Measurements from ENCODE around the gene VIP.

DNA sequence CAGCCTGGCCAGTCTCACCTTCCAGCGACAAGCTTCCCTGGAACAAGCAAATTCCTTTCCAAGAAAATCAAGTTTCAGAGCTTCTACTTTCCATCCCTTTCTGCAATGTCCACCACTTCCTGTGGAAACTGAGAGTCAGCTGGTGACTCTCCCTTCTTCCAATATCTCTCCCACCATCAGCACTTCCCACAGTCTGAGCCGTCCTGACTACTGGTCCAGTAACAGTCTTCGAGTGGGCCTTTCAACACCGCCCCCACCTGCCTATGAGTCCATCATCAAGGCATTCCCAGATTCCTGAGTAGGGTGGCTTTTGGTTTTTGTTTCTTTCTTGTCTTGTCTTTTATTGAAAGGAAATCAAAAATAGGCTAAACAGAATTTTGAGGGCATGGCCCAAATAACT lies 28.6 kb upstream of the VIP start:
- TF ChIP-seq CTCF (IDR thresholded peaks at IDR 0.05; ENCODE audit: insufficient read depth, low read length, poor library complexity, severe bottlenecking) (no peak), EZH2phosphoT487 (conservative IDR thresholded peaks at IDR 0.05; ENCODE audit: low read length) (no peak)

Data from SU-DHL-6 (cell line).